GM12873 (cell line): Measurements from ENCODE around the gene CCDC33.

Source experiments
- TF ChIP-seq, protein P1 (sequence below): IDR thresholded peaks from 2 replicates; pipeline ENCODE4 v1.5.1; 2012; ENCODE audit warnings: low read depth, mild to moderate bottlenecking, moderate library complexity, low read length, control low read depth; ENCODE audit not compliant: insufficient read depth; ENCODE audit errors: missing control alignments

The CCDC33 gene

DNA sequence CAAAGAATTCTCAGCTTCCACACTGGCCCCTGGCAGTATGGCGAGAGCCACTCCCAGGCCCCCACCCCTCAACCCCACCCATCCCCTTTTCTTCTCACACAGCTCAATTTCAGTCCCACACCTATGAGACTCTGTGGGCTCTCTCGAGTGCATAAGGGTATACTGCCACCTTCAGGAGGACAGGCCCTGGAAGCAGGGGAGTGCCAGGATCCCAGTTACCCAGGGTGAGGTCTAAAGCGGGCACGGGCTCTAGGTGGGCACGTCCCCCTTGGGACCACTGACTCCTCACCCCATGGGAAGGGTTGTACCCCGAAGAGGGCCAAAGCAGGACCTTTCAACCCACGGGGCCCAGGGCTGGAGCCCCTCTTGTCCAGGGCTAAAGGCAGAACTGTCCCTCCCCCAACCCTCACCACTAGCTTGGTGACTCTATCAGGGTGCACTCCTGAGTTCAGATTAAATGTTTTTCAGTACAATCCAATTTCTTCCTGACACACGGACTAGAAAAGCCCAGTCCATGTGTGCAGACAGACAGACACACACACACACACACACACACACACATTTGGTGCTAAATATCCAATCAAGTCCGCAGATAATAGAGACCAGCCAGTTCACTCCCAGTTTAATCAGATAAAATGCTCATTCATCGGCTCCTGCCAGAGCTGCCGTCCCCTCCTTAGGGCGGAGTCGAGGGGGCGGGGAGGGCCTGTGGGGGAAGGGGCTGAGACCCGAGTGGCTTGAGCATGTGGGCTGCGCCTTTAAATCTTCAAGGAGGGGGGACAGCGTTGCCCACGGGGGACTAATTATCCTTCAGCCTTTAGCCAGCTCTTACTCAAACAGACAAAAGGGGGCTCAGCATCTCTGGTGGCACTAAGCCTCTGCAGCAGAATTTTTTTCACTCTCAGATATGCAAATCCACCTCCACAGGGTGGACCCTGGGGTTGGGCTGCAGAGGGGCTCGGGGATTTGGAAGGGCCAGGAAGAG, 72.0 kb downstream of the CCDC33 start:
- TF ChIP-seq, protein P1, sequence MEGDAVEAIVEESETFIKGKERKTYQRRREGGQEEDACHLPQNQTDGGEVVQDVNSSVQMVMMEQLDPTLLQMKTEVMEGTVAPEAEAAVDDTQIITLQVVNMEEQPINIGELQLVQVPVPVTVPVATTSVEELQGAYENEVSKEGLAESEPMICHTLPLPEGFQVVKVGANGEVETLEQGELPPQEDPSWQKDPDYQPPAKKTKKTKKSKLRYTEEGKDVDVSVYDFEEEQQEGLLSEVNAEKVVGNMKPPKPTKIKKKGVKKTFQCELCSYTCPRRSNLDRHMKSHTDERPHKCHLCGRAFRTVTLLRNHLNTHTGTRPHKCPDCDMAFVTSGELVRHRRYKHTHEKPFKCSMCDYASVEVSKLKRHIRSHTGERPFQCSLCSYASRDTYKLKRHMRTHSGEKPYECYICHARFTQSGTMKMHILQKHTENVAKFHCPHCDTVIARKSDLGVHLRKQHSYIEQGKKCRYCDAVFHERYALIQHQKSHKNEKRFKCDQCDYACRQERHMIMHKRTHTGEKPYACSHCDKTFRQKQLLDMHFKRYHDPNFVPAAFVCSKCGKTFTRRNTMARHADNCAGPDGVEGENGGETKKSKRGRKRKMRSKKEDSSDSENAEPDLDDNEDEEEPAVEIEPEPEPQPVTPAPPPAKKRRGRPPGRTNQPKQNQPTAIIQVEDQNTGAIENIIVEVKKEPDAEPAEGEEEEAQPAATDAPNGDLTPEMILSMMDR, result peak; percentile 81

DNA sequence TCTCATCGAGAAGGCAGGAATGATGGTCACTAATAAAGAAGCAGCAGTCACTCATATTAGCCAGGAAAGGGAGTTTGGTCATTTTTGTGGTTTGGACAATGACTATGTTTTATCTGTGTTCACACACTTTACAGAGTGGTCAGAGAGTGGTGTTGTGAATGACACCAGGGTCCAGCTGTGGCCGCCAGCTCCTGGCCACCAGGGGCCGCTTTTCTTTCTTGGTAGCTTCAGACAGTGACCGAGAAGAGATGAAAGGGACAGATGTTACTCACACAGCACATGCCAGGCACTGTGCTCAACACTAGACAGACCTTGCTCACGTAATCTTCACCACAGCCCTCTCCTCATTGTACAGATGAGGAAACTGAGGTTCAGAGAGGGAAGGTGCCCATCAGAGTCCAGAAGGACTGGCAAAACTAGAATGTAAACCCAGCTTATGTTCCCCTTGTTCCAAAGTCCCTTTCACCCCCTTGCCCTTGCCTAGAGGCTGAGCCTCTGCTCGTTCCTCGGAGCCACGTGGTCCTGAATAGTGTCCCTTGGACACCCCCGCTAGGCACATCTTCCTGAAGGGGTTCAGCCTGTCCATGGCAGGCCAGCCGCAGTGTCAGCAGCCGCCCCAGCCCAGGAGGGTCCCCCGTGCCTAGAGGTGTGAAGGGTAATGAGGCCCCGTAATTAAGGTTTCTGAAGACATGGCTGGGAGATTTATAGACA, 75.8 kb downstream of the CCDC33 start:
- TF ChIP-seq, protein P1, result peak; percentile 40

DNA sequence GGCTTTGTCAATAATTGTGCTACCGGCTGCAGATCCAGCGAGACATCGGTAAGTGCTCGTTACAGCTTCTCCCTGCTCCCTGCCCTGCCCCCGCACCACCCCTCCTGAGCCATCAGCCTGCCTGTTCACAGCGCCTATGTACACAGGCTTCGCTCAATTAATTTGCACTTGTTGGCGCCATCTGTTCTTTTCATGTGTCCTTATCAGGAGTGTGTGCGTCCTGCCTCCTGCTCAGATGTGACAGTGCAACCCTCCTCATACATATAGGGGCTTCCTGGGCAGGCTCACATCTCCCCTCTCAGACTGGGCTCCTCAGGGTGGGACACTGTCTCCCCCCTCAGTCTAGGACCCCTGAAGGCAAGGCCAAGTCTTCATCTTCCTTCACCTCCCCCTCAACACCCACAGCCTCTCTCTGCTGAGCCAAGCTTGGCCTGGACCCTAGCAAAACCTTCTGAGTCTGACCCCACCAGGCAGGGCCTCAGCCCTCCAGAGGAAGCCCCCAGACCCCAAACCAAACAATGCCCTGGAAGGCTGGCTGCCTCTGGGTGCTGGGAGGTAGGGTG, 76.4 kb downstream of the CCDC33 start:
- TF ChIP-seq, protein P1, result no peak

DNA sequence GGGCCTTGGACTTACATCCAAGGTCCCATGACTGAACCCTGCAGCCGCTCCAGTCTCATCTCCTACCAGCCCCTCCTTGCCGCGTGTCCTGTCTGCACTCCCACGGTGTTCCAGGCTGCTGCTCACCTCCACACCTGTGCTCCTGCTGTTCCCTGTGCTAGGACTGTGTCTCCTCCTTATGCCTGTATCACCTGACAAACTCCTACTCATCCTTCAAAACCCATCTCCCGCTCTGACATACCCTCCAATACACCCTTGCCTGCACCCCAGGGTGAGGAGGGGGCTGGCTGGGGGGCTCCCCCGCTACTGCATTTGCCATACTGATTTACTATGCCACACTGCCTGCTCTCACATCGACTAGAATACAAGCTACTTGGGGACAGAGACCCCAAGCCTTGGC, 77.8 kb downstream of the CCDC33 start:
- TF ChIP-seq, protein P1, result no peak

DNA sequence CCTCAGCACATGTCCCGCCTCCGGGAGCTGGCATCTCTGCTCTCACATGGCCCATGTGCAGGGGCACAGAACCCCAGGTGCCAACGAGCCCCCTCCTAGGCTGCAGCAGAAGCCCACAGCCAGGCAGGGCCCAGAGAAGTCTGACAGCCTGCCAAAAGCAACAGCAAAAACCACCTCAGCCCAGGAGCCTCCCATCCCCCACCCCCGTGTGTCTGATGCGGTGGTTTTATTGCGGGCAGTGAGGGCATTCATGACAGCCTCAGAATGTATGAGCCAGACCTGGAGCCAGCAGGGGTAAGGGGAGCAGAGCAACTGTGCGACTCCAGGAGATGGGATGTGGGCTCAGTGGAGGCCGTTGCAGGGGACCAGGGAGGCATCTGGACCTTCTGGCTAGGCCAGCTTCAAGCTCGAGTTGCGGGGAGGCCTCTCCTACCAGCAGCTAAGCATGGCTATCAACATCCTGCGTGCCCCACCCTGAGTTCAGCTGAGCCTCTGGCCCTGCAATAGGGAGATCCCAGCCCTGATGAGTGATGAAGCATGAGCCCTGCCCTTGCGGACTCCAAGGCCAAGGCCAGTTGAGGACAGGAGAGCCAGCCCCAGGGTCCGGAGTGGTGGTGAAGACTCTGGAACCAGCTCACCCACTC, 78.8 kb downstream of the CCDC33 start:
- TF ChIP-seq, protein P1, result no peak

DNA sequence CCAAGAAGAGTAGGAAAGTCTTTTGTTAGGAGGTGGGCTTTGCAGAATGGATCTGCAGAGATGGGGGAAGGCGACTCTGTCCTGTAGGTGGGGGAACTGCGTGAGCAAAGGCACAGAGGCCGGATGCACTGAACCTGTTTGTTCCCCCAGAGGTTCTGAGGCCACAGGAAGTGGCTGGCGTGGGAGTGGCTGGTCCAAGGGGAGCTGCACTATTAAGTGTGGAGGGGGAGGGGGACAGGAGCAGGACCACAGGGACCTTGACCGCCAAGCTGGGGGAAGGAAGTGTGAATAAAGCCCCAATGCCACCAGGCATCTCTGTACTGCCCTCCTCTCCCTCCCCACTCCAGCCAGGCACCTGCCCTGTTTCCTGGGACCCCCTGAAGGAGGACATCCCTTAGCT, 79.5 kb downstream of the CCDC33 start:
- TF ChIP-seq, protein P1, result peak; percentile 2

DNA sequence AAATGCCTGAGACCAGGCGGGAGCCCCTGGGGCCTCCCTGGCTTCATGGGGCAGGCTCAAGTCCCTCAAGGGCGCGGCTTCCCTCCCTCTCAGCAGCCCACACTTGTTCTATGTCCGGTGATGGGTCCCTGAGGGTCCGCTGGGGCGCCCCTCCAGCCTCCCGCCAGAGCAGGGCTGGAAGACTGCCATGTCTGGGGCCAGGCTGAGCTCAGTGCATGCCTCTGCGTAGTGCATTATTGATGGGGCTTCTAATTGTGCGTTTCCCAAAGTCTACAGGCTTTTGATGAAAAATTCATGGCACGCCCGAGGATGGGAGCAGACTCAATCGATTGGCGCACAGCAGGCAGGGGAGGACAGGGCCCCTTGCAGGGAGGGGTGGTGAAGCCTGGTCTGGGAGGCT, 80.0 kb downstream of the CCDC33 start:
- TF ChIP-seq, protein P1, result no peak
